Osteoblast (primary cell): ENCODE data around the gene SKIC8. TPM values are rescaled to one million over a fixed set of nuclear protein-coding genes. Genes with fewer than 3 reads are reported as not detected.

ENCODE experiments used
- DNase-seq: peaks from one replicate; pipeline ENCODE4 v3.0.0; 2011; ENCODE audit warnings: low spot score, mixed read lengths; ENCODE audit not compliant: insufficient read length; ENCODE audit errors: missing footprints
- H2AFZ ChIP-seq: 2 replicates; pipeline ENCODE4 v1.6.0; 2011; ENCODE audit warnings: mild to moderate bottlenecking, low read length
- H3K27ac ChIP-seq: 2 replicates; pipeline ENCODE4 v1.5.1; 2011; ENCODE audit warnings: mild to moderate bottlenecking, low read depth, low read length, moderate library complexity
- H3K27me3 ChIP-seq: 2 replicates; pipeline ENCODE4 v1.6.0; 2012; ENCODE audit warnings: mild to moderate bottlenecking, control low read depth, inconsistent platforms, low read length, moderate library complexity; ENCODE audit not compliant: insufficient read depth
- H3K36me3 ChIP-seq: 2 replicates; pipeline ENCODE4 v1.5.1; 2011; ENCODE audit warnings: mild to moderate bottlenecking, low read length, control low read depth, moderate library complexity; ENCODE audit not compliant: insufficient read depth
- H3K4me1 ChIP-seq: 2 replicates; pipeline ENCODE4 v1.5.1; 2011; ENCODE audit warnings: mild to moderate bottlenecking, low read length, control low read depth, moderate library complexity; ENCODE audit not compliant: insufficient read depth
- H3K4me2 ChIP-seq: 2 replicates; pipeline ENCODE4 v1.6.0; 2011; ENCODE audit warnings: mild to moderate bottlenecking, low read length; ENCODE audit not compliant: insufficient read depth
- H3K4me3 ChIP-seq: fragments of 200-600 bp; sonication (generic); 3 replicates; pipeline ENCODE4 v1.5.1; 2012; ENCODE audit warnings: mild to moderate bottlenecking, low read length, inconsistent platforms; ENCODE audit not compliant: insufficient read depth
- H3K79me2 ChIP-seq: 2 replicates; pipeline ENCODE4 v1.6.0; 2012; ENCODE audit warnings: mild to moderate bottlenecking, low read length, control low read depth, inconsistent platforms; ENCODE audit not compliant: insufficient read depth
- H3K9me3 ChIP-seq: 2 replicates; pipeline ENCODE4 v1.5.1; 2011; ENCODE audit warnings: low read depth, low read length, control low read depth
- H4K20me1 ChIP-seq: 2 replicates; pipeline ENCODE4 v1.6.0; 2012; ENCODE audit warnings: mild to moderate bottlenecking, low read length, control low read depth; ENCODE audit not compliant: insufficient read depth
- total RNA-seq: library from RNA; depleted of rRNA; stranded (reverse); fragments of >200 nt; gene quantifications from 2 replicates; pipeline ENCODE4 v1.2.3, GENCODE V29; 2012
- TF ChIP-seq, protein P1 (sequence below): IDR thresholded peaks from 2 replicates; pipeline ENCODE4 v1.5.1; 2011; ENCODE audit warnings: mild to moderate bottlenecking, low read depth, low read length, moderate library complexity; ENCODE audit errors: extremely low read depth

Gene SKIC8
- total RNA-seq, 1 donor, result 62.6 TPM

DNA sequence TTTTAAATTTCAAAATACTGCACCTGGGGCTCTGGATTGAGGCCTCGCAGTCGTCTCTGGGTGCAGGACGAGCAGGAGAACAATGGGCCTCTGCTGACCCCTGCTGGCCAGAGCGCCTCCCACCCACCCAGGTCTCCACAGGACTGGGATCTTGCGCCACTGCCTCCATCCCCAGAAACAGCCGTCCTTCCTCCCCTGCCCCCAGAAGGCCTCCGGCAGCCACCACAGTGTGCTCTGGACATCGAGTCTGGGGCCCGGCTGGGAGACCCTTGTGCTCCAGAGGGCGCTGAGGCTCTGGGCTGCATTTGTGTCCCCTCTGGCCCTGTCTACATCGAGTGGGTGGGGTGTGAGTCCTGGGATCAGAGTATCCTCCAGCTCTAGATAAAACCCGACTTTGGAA lies 58.4 kb downstream of the SKIC8 start:
- Histone ChIP-seq H3K27ac (no peak overlapping the region), H4K20me1 (no peaks in the 10 kb centered on the region), H3K36me3 (no peaks in the 10 kb centered on the region), H2AFZ (peak overlapping the region; percentile 47), H3K27me3 (peaks cover 15% of the 10 kb centered on the region), H3K9me3 (no peaks in the 10 kb centered on the region), H3K4me1 (no peaks in the 10 kb centered on the region), H3K4me3 (no peak overlapping the region), H3K79me2 (no peaks in the 10 kb centered on the region), H3K4me2 (no peak overlapping the region)
- TF ChIP-seq, protein P1, sequence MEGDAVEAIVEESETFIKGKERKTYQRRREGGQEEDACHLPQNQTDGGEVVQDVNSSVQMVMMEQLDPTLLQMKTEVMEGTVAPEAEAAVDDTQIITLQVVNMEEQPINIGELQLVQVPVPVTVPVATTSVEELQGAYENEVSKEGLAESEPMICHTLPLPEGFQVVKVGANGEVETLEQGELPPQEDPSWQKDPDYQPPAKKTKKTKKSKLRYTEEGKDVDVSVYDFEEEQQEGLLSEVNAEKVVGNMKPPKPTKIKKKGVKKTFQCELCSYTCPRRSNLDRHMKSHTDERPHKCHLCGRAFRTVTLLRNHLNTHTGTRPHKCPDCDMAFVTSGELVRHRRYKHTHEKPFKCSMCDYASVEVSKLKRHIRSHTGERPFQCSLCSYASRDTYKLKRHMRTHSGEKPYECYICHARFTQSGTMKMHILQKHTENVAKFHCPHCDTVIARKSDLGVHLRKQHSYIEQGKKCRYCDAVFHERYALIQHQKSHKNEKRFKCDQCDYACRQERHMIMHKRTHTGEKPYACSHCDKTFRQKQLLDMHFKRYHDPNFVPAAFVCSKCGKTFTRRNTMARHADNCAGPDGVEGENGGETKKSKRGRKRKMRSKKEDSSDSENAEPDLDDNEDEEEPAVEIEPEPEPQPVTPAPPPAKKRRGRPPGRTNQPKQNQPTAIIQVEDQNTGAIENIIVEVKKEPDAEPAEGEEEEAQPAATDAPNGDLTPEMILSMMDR, result peak; percentile 83
- peak; percentile 98 for DNase-seq

DNA sequence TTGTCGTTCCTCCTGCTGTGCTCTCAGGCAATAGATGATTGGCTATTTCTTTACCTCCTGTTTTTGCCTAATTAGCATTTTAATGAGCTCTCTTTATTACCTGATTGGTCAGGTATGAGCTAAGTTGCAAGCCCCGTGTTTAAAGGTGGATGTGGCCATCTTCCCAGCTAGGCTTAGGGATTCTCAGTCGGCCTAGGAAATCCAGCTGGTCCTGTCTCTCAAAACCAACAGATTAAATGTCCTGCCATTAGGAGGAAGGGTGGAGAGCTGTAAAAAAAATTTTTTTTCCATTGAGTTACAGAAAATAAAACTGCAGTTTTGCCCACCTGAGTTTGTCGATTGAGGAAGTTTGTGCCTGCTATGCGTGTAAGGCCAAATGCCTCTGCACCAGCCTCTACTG lies 59.6 kb downstream of the SKIC8 start:
- DNase-seq, result no peak
- no peak overlapping the region for H3K27ac ChIP-seq
- H3K27me3 ChIP-seq, result peaks cover 26% of the 10 kb centered on the region
- no peak overlapping the region for H2AFZ ChIP-seq
- H3K4me1 ChIP-seq, result no peaks in the 10 kb centered on the region
- no peak overlapping the region for H3K4me2 ChIP-seq
- H3K79me2 ChIP-seq, result no peaks in the 10 kb centered on the region
- H3K4me3 ChIP-seq, result no peak overlapping the region
- no peaks in the 10 kb centered on the region for H3K9me3 ChIP-seq
- TF ChIP-seq, protein P1, result no peak
- H3K36me3 ChIP-seq, result no peaks in the 10 kb centered on the region
- H4K20me1 ChIP-seq, result no peaks in the 10 kb centered on the region

DNA sequence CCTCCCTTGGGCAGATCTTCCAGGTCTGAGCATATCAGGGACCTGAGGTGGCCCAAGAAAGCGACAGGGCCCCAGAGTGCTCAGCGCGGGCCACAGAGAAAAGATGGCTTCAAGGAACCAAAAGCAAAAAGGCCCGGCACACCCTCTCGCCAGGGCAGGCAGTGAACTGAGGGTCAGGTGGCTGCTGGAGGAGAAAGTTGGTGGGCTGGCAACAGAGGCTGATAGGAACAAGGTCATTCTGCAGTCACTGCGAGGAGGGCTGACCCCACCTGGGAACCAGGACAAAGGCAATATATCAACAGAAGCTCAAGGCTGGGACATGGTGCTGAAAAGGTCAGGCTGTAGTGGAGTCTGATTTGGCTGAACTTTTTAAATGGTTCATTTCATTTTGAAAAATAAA lies 62.3 kb downstream of the SKIC8 start:
- H3K27me3 ChIP-seq, result peaks cover 45% of the 10 kb centered on the region
- H3K9me3 ChIP-seq, result no peaks in the 10 kb centered on the region

DNA sequence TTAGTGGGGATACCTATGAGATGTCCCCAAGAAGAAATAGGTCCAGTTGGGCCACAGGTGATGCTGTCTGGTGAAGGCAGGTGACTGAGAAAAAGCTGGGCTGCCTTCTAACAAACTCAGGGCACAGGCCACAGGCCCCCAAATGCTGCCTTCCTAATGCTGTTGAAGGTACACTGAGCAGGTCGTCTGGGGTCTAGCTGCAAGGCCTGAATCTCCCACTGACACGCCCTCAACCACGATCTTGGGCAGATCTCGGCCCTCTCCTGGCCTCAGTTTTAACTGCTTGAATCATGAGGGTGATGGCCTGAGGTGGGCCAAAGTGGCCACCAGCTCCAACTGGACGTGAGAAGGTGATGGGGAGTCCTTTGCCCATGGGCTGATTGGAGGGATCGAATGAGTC lies 62.9 kb downstream of the SKIC8 start:
- TF ChIP-seq, protein P1, result no peak
- DNase-seq, result no peak
- H3K27me3 ChIP-seq, result peaks cover 49% of the 10 kb centered on the region

More for the DNA sequence above, 62.3 kb downstream of the SKIC8 start:
- Histone ChIP-seq H3K36me3 (no peaks in the 10 kb centered on the region), H3K4me3 (no peak overlapping the region), H2AFZ (no peak overlapping the region), H3K4me1 (no peaks in the 10 kb centered on the region), H4K20me1 (no peaks in the 10 kb centered on the region), H3K4me2 (no peak overlapping the region), H3K79me2 (no peaks in the 10 kb centered on the region), H3K27ac (no peak overlapping the region)
- TF ChIP-seq, protein P1, result no peak
- no peak for DNase-seq

More for the DNA sequence above, 62.9 kb downstream of the SKIC8 start:
- H3K36me3 ChIP-seq, result no peaks in the 10 kb centered on the region
- H3K9me3 ChIP-seq, result no peaks in the 10 kb centered on the region
- no peaks in the 10 kb centered on the region for H3K79me2 ChIP-seq
- H4K20me1 ChIP-seq, result no peaks in the 10 kb centered on the region
- no peaks in the 10 kb centered on the region for H3K4me1 ChIP-seq
- no peak overlapping the region for H2AFZ ChIP-seq
- no peak overlapping the region for H3K4me3 ChIP-seq
- H3K4me2 ChIP-seq, result no peak overlapping the region
- no peak overlapping the region for H3K27ac ChIP-seq
